NCI-H69 (cell line): Measurements from ENCODE around the gene WBP1L.

Experiments
- DNase-seq: peaks from one replicate; lab custom pipeline; 2025; lab: John Stamatoyannopoulos, UW

WBP1L gene

DNA sequence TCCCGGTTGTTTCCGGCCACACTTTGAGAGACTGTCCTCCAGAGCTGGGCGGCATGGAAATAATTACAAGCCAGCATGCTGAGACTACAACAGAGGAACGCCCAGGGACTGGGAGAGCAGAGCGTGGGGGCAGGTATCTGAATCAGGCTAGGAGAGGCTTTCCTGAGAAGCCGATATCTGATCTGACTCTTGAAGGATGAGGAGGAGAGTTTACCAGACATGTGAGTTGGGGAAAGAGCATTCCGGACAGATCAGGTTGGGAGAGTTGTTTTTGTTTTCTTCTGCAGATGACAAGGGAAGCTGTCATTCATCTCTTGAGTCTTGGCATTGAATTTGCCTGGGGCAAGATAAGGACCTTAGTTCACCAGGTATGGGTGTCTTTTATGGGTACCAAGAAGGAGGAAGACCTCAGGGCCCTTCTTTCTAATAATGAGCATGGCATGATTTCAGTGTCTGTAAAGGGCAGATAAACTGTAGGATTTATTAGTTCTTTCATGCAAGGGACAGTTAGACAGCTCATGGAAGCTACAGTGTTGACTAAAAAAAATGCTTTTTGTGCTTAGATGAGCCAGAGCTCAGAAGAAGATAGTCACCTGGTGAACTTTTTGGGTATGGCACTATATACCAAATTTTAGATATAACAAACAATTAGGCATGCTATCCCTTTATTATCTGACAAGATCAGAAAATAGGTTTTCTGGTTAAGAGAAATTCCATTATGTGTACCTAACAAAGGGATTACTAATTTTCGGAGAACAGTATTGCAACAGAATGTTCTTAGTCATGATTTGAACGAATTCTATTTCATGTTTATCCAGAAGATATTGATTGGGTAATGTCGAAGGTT is 36.2 kb downstream of the WBP1L start:
- DNase-seq: no peak

DNA sequence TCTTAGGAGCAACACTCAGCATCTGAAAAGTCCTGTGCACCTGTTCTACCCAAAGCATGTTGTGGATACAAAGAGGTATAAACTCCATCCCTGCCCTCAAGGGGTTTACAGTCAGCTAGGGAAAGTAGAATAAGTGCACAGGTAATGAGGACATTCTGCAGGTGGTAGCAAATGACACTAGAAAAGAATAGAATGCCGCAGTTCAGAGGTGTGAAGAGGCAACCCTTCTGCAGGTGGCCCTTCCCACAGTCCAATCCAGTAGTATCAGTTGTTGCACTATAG is 36.7 kb downstream of the WBP1L start:
- DNase-seq: no peak

DNA sequence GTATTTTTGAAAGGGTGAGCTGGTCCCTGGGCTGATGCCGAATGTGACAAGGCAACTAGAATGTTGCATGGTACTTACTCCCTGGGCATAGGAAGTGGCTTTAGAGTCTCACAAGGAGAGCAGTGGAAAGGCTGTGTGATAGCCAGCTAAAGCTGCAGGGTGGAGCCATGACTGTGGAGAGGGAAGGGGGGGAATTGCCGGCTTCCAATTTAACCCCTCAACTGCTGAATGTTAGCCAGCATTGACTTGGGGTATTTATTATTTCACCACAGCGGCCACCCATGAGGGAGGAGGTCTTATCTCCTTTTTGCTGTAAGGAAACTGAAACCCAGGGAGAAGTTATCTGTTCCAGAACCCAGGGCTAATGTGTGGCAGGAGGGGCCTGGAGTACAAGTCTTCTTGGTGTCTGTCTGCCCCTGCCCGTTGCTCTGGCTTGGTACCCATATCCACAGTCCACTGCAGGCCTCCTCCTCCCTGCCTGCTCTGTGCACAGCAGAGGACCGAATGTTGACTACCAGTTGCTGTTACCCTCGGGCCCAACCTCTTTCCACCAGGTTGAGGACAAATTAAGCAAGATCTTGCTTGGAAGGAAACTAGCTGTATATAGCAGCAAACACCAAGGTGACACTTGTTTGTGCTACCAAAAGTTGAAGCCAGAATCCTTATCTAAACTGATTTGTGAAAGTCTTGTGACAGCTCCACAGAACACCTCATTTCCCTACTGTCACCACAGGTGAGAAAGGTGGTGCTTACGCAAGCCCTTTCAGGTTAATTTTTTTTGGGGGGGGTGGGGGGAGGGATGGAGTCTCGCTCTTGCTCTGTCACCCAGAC is 37.6 kb downstream of the WBP1L start:
- DNase-seq: no peak

DNA sequence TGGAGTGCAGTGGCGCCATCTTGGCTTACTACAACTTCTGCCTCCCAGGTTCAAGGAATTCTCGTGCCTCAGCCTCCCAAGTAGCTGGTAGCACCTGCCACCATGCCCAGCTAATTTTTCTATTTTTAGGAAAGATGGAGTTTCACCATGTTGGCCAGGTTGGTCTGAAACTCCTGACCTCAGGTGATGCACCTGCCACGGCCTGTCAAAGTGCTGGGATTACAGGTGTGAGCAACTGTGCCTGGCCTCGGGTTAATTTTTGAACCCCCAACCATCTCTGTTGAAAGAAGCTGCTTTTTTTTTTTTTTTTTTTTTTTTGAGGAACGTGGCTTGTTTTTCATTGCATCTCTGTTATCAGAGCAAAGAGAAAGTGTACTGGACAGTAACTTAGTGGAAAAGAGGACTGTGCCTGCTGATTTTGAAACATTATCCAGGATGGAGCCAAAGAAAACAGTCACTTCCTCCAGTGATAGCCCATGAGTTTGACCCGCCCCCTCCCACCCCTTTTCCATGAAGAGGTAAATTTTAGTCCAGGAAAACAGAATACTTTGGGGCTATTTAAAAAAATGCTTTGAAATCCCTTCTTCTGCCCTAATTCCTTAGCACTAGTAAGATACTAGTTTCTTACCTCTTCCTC is 38.3 kb downstream of the WBP1L start:
- no peak for DNase-seq

DNA sequence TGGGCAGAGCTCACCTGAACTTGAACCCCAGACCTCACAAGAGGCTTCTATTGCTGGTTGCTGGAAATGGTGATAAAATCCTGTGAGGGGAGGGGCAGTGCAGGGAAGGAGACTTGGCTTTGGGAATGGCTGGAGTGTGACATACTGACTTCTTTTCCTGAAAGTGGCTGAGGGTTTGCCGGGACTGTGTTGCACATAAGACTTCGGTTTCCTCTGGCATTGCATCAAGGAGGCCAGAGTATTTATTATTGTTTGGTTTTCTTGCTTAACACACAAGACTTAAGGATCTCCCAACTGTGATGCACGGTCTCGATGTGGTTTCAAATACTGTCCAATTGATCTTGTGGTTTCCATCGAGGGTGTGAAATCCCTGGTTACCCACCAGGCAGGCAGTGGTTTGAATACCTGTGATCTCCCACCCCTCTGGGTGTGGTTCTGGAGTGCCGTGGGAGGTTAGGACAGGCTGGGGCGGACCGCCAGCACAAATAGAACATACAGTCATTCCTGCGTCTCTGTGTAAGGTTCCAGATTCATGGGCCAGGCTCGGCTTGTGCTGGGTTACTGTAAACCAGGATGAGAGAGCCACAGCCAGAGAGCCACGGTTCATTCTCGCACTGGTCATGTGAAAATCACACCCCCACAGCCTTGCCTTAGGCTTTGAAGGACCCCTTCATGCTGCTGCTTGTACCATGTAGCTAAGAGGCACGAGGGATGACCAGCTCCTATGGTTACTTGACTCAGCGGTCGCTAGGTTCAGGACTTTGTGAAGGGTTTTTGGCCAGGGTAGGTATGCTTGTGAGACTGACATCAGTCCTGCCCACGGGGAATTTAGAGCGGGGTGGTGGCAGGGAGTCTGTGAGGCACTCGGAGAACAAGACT is 39.2 kb downstream of the WBP1L start:
- DNase-seq: no peak

DNA sequence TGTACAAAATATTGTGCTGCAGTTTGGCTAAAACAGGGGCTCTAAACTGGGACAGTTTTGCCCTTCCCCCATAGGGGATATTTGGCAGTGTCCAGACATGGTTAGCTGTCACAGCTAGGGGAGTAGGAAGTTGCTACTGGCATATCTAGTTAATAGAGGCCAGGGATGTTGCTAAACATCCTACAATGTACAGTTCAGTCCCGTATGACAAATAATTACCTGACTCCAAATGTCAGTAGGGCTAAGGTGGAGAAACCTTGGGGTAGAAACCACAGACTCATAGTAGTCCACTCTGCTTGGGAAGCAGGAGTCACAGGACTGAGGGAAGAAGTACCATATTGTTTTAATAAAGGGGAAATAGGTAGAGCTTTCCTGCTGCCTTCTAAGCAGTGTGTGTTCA is 39.8 kb downstream of the WBP1L start:
- DNase-seq: no peak

DNA sequence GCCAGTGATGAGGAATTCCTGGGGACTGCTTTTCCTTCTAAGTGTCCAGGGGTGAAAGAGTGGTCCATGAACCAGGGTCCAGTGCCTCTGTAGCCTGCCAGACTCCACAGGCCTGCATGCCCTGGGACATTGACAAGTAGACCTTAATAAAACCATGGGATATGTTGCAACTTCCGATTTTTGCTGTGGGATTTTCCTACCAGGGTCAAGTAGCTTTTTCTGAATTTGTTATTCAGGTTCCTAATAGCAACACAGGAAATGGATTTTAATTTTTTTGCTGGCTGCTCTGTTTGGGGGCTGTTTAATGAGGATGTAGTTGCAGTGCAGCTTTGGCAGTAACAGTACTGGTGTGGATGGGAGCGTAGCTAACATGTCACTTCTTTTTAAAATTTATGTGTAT is 42.1 kb downstream of the WBP1L start:
- DNase-seq: no peak

DNA sequence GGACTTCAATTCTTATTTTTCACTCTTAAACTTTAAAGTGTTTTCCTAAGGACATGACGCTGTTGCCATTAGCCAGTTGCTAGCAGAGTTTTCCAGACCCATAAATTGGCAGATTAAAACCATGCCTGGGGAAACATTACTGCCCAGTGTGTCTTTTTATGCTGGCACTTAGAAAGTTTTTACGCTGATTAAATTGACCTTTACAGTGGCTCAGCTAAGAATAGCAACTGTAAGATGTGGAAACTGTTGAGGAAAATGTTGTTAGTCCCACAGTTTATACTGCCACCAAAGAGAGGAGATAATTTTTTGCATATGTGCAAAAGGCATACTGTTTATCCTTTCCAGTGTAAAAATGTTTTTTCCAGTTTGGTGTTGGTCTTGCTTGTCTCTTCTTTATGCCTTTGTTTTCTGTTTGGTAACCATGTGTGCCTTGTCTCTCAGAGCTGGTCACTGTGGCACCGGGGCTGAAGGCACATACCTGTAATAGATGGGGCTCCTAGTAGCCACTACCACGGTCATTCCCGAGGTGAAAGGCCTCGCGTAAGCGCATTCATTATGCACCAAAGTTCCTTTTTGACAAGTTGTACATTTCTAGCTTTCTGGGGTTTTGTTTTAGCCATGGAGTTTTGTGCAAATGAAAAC is 48.1 kb downstream of the WBP1L start:
- DNase-seq: no peak

DNA sequence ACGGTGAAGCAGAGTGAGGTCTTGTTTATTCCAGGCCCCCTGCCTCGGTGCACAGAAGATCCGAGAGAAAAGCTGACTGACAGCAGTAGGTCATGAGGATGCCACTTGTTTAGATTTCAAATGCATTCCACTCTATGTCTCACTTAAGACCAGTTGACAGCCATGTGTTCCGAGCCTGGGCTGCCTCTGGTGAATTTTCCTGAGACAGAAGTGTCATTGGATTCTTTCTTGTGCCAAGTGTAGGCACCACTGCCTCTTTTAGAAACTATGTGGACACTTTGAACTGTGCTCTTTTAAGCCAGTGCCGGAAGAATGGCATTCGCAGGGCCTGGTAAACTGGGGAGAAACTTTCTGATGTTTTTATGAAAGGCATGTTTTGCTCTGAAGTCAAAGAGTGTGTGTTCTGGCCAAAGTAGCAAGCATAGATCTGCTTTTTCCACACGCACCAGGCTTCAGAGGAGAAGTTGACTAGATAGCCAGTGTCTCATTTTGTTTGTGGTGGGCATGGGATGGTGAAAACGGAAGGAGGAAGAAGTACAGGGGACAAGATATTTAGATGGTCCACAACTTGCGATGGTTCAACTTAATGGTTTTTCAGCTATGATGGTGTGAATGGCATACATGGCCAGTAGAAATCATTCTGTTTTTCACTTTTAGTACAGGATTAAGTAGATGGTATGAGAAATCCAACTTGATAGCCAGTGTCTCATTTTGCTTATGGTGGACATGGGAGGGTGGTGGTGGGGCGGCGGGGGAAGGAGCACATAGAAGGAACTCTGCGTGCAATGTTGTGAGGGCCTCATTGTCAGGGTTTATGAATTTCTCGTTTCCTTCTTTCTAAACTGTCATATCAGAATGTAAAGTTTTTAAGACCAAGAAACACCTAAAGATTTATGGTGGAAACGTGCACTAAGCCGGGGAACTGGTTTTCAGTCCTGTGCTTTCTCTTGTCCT is 52.0 kb downstream of the WBP1L start:
- DNase-seq: no peak

DNA sequence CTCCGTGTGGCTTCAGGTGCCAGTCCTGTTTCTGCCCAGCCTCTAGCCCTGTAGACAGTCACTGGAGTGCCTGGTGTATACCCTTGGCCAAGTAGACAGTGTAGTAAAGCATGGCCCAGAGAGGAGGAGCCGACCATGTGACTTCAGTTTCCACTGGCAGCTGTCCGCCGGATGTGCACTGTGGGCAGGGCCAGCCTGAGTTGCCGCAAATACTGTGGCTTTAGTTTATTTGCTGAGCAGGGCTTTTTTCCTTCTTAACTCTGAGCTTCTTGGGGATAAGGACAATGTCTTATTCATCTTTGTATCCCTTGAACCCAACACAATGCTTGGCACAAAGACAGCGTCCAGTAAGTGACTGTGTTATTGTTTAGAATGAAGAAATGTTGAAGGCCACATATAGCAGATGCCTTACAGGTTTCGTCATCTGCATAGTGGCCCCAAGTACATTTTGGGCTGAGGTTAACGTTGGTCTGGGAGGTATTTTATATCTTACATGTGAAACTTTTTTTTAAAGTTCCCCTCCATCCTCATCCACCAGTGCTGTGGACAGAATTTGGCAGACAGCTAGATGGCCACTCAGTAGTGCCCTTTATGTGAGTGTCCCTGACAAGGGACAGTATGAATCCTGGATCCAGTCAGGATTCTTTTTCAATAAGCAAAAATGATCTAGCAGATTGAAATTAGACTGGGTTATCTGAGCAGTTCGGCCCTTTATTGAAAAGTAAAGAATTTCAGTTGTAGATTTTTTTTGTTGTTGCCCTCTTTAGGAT is 52.8 kb downstream of the WBP1L start:
- no peak for DNase-seq

DNA sequence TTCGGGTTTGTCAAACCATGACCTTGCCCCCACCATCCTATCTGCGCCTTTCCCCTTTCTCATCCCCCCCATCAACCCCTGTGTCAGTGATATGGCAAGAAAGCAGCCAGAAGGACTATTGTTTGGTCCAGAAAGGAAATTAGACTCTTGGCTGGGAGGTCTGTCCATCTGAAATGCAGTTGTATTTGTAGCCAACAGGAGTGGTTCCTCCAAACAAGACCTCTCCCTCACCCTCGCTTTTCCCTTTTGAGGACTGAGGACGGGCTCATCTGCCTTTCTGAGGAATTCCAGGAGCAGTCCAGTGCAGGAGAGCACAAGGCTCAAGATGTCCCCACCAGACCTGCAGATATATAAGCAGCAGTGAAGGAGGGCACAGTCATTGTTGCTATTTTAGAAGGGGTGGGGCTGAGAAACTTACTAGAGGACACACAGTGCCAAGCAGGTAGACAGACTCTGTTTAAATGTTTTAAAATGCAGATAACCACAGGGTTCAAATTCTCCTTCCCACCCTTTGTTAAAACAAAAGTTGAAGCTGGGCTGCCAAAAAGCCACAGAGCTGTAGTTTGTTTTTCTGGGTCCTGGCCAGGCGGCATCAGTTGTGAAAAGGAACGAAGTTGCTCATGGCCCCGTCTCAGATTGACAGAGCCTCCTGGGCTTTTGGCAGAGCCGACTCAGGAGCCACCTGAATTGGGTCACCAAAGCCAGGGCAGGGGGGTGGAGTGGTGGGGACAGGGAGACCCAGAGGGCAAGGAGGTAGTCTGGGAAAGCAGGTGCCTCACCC is 56.1 kb downstream of the WBP1L start:
- no peak for DNase-seq

DNA sequence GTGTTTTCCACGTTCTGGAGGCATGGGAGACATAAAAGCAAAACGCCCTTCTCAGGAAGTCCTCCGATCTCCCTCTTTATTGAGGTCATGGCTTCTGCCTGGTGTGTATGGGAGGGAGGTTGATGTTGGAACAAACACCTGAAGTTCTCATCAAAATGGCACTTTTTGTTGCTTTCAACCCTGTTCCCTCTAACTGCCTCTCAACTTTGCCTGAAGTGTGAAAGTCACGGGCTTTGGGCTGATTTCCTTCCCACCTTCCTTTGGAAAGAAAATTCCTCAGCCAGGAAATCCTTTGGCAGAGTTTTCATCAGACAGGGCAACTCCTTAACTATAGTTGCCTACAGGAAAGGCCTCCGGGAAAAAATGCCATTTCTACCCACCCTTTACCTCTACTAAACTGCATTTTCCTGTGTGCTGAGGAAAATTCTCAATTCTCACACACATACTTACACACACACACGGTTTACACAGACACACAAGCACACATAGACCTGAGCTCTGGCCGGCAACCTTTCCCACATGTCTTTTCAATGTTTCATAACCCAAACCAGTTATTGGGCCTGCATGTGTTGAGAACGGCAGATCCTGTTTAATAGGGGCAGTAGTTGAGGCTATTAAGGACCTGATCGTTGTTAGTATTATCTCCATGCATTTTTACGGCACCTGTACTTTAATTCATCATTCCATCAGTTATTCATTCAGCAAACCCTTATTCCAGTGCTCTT is 57.0 kb downstream of the WBP1L start:
- no peak for DNase-seq

DNA sequence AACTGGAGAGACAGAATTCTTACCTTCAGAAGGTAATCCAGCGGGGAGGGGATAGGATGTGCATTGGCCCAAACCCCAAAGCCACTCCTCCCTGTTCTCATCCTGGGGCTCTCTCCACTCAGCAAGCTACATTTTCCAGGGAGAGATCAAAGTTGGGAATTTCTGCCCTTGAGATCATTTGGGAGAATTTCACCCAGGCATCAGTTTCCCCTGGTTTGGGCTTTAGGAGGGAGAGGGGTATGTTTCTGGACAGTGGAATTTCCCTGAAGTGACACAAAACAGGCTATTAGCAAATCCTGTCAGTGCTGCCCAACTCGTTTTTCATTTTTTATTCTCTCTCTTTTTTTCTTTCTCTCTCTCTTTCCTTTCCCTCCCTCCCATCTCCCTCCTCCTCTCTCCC is 57.7 kb downstream of the WBP1L start:
- no peak for DNase-seq

DNA sequence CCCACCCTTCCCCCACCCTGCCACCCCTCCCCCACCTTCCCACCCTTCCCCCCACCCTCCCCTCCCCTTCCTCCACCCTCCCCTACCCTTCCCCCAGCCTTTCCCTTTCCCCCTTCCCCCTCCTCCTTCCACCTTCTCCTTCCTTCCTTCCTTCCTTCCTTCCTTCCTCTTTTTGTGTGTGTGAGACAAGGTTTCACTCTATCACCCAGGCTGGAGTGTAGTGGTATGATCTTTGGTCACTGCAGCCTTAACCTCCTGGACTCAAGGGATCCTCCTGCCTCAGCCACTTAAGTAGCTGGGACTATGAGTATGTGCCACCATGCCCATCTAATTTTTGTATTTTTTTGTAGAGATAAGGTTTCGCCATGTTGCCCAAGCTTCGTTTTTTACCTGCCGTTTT is 58.2 kb downstream of the WBP1L start:
- DNase-seq: no peak

DNA sequence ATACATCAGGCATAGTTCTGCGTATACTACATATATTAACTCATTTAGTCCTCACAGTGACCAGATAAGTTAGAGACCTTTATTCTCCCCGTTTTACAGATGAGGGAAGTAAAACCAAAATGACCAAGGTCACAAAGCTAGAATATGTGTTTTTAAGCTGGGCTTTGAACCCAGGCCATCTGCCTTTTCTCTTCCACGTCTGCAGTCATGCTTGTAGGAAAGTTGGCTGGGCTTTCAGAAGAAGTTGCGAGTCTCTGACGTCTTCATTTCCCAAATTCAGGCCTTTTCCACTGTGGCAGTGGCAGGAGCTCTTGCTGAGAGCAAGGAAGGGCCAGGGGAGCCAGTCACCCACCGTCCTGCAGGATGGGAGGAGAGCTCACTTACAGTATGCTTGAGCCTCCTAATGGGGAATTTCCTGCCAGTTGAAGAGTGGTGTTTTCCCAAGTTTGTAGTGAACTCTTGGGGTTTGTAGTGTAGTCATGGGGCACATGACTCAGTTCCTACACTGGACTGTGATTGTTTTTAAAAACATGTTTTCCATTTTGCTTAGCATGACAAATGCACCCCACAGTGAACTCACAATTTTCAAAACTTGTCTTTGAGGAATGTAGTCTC is 59.3 kb downstream of the WBP1L start:
- no peak for DNase-seq

DNA sequence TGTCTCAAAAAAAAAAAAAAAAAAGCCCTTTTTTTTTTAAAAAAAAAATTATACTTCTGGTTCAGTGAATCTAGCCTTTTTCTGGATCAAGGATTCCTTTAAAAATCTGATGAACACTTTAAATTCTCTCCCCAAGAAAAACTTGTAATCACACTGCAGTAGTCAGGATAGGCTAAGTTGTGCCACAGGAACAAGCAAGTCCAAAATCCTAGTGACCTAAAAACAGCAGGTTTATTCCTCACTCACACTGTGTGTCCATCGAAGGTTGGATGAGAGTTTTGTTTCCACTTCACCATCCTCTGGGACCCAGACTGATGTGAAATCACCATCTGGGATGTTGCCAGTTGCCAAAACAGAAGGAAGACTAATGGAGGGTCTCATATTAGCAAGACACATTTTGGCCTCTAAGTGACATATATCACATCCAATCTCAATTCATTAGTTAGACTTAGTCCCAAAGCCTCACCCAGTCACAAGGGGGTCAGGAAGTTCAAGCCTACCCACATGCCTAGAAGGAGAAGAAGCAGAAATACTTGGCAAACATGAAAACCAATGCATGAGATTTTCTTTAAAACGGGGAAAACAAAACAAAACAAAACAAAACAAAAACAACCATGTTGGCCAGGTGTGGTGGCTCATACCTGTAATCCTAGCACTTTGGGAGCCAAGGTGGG is 60.8 kb downstream of the WBP1L start:
- DNase-seq: no peak

DNA sequence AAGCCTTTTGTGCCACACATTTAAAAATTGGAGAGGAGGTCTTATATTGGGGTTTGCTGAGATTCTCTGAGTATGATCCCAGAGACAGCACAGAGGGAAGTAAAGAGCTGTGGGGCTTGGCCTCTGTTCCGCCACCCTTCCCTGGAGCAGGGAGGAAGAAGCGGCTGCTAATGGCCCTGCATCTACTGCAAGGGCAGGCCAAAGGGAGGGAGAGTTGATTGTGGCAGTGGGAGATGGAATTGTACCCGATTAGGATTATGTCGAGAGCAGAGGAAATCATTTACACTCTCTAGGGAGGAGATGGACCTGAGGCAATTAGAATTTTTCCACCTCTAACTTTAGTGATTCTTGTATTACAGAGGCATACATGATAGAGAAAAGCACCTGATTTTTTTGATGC is 64.6 kb downstream of the WBP1L start:
- DNase-seq: no peak
